ENCODE data around the gene HOXC9. TPM values are rescaled to one million over a fixed set of nuclear protein-coding genes. Genes with fewer than 3 reads are reported as not detected.

Gene HOXC9
- total RNA-seq, 1 experiment from 2014 or later = not detected

- no peaks in the 10 kb centered on the region for H3K36me3 Mint-ChIP-seq
- no peak overlapping the region for H3K4me3 Mint-ChIP-seq
- H3K27me3 Mint-ChIP-seq (ENCODE audit: low read depth) = peaks cover 100% of the 10 kb centered on the region
- H3K27ac Mint-ChIP-seq = no peak overlapping the region
- ATAC-seq (no peak), DNase-seq (ENCODE audit: low spot score) (no peak)
- ChIA-PET POLR2A (no interaction called here), CTCF (no interaction called here)
- H3K9me3 Mint-ChIP-seq = no peaks in the 10 kb centered on the region
- no peak for TF ChIP-seq CREM (CRISPR knock-in tag; IDR thresholded peaks at IDR 0.05)
- no peak for TF ChIP-seq NFYB (CRISPR knock-in tag; conservative IDR thresholded peaks at IDR 0.05; ENCODE audit: low read depth)
- TF ChIP-seq ZNF281 (CRISPR knock-in tag; IDR thresholded peaks at IDR 0.05) = no peak
- TF ChIP-seq ZBTB43 (CRISPR knock-in tag; IDR thresholded peaks at IDR 0.05) = no peak
- no peak for TF ChIP-seq RORB (CRISPR knock-in tag; IDR thresholded peaks at IDR 0.05)
- TF ChIP-seq TCF7 (CRISPR knock-in tag; IDR thresholded peaks at IDR 0.05; ENCODE audit: low read depth) = no peak
- TF ChIP-seq NFATC4 (CRISPR knock-in tag; IDR thresholded peaks at IDR 0.05) = no peak
- peaks cover 25% of the 10 kb centered on the region for H3K4me1 Mint-ChIP-seq
Observed at GRCh38 chr12:53977596-53978445, 22.1 kb upstream of the HOXC9 start.

GRCh38 chr12:53978477-53979356 is 21.2 kb upstream of the HOXC9 start:
- POLR2A ChIA-PET = no interaction called here
- no peaks in the 10 kb centered on the region for H3K36me3 Mint-ChIP-seq
- H3K4me1 Mint-ChIP-seq = peaks cover 24% of the 10 kb centered on the region
- no peaks in the 10 kb centered on the region for H3K9me3 Mint-ChIP-seq
- CTCF ChIA-PET = interaction anchor here (1.5 kb wide), 1 partner anchor 229 kb away, joined by 3 read pairs; no protein-coding TSS in a partner anchor
- ATAC-seq = no peak
- DNase-seq (ENCODE audit: low spot score) = no peak
- no peak overlapping the region for H3K27ac Mint-ChIP-seq
- peaks cover 100% of the 10 kb centered on the region for H3K27me3 Mint-ChIP-seq (ENCODE audit: low read depth)
- H3K4me3 Mint-ChIP-seq = no peak overlapping the region
- no peak for TF ChIP-seq FOXK1 (CRISPR knock-in tag; IDR thresholded peaks at IDR 0.05)
- no peak for TF ChIP-seq EMX1 (CRISPR knock-in tag; IDR thresholded peaks at IDR 0.05)
- no peak for TF ChIP-seq KAT7 (CRISPR knock-in tag; IDR thresholded peaks at IDR 0.05; ENCODE audit: borderline replicate concordance)
- no peak for TF ChIP-seq PRDM15 (CRISPR knock-in tag; IDR thresholded peaks at IDR 0.05)
- TF ChIP-seq ZBTB43 (CRISPR knock-in tag; IDR thresholded peaks at IDR 0.05) = no peak
- no peak for TF ChIP-seq ZNF425 (CRISPR knock-in tag; conservative IDR thresholded peaks at IDR 0.05)
- no peak for TF ChIP-seq ATF1 (CRISPR knock-in tag; IDR thresholded peaks at IDR 0.05)
- TF ChIP-seq E2F4 (CRISPR knock-in tag; IDR thresholded peaks at IDR 0.05; ENCODE audit: borderline replicate concordance, low read depth) = no peak
- TF ChIP-seq ZBTB21 (CRISPR knock-in tag; IDR thresholded peaks at IDR 0.05; ENCODE audit: borderline replicate concordance) = no peak
- TF ChIP-seq E2F5 (CRISPR knock-in tag; IDR thresholded peaks at IDR 0.05) = no peak
- no peak for TF ChIP-seq MLX (CRISPR knock-in tag; IDR thresholded peaks at IDR 0.05)

Measured in WTC11 (cell line).